Parathyroid adenoma (tissue), 2 donors: ENCODE results near the gene KIF27.
"Not testable (repeated sequence)": the region's sequence is repeated elsewhere in the genome, so short reads cannot be mapped to it uniquely, and the experiment has no call there.

Experiments
- H2AFZ ChIP-seq: fragments of 300-600 bp; sonication (generic); one replicate; pipeline ENCODE4 v1.7.0; 2017; ENCODE audit warnings: antibody characterized with exemption, mild to moderate bottlenecking
- H3K27ac ChIP-seq: fragments of 300-600 bp; sonication (generic); one replicate; pipeline ENCODE4 v1.7.0; 2017
- H3K27me3 ChIP-seq: fragments of 300-600 bp; sonication (generic); one replicate; pipeline ENCODE4 v1.7.0; 2017; ENCODE audit warnings: low read length; ENCODE audit not compliant: control insufficient read depth, insufficient read depth
- H3K36me3 ChIP-seq: fragments of 300-600 bp; sonication (generic); one replicate; pipeline ENCODE4 v1.7.0; 2017; ENCODE audit warnings: low read length; ENCODE audit not compliant: control insufficient read depth, insufficient read depth
- H3K4me1 ChIP-seq: fragments of 300-600 bp; sonication (generic); one replicate; pipeline ENCODE4 v1.7.0; 2017; ENCODE audit warnings: control low read depth
- H3K4me2 ChIP-seq: fragments of 300-600 bp; sonication (generic); one replicate; pipeline ENCODE4 v1.7.0; 2017; ENCODE audit warnings: low read length
- H3K4me3 ChIP-seq: fragments of 300-600 bp; sonication (generic); one replicate; pipeline ENCODE4 v1.7.0; 2017; ENCODE audit warnings: low read depth, low read length
- H3K79me2 ChIP-seq: fragments of 300-600 bp; sonication (generic); one replicate; pipeline ENCODE4 v1.7.0; 2017; ENCODE audit warnings: control low read depth
- H3K9ac ChIP-seq: fragments of 300-600 bp; sonication (generic); one replicate; pipeline ENCODE4 v1.7.0; 2017; ENCODE audit warnings: mild to moderate bottlenecking
- H3K9me3 ChIP-seq: fragments of 300-600 bp; sonication (generic); one replicate; pipeline ENCODE4 v1.7.0; 2017; ENCODE audit warnings: low read length; ENCODE audit not compliant: control insufficient read depth
- TF ChIP-seq, protein P1 (sequence below): fragments of 300-600 bp; sonication (generic); IDR thresholded peaks from one replicate; pipeline ENCODE4 v1.7.0; 2017; ENCODE audit warnings: antibody characterized with exemption, mild to moderate bottlenecking
- donor health status: primary hyperparathyroidism.

KIF27 gene

GRCh38 chr9:83920469-83920926, 734 bp downstream of the KIF27 start:
- Histone ChIP-seq H2AFZ (peak overlapping the region; percentile 84), H3K36me3 (no peaks in the 10 kb centered on the region), H3K27ac (peak overlapping the region; percentile 93), H3K79me2 (no peaks in the 10 kb centered on the region), H3K9ac (peak overlapping the region; percentile 67), H3K4me3 (peak overlapping the region; percentile 50), H3K4me2 (peak overlapping the region; percentile 48), H3K27me3 (no peaks in the 10 kb centered on the region), H3K9me3 (no peaks in the 10 kb centered on the region), H3K4me1 (no peaks in the 10 kb centered on the region)
- TF ChIP-seq, protein P1, sequence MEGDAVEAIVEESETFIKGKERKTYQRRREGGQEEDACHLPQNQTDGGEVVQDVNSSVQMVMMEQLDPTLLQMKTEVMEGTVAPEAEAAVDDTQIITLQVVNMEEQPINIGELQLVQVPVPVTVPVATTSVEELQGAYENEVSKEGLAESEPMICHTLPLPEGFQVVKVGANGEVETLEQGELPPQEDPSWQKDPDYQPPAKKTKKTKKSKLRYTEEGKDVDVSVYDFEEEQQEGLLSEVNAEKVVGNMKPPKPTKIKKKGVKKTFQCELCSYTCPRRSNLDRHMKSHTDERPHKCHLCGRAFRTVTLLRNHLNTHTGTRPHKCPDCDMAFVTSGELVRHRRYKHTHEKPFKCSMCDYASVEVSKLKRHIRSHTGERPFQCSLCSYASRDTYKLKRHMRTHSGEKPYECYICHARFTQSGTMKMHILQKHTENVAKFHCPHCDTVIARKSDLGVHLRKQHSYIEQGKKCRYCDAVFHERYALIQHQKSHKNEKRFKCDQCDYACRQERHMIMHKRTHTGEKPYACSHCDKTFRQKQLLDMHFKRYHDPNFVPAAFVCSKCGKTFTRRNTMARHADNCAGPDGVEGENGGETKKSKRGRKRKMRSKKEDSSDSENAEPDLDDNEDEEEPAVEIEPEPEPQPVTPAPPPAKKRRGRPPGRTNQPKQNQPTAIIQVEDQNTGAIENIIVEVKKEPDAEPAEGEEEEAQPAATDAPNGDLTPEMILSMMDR, result peak; percentile 35

DNA sequence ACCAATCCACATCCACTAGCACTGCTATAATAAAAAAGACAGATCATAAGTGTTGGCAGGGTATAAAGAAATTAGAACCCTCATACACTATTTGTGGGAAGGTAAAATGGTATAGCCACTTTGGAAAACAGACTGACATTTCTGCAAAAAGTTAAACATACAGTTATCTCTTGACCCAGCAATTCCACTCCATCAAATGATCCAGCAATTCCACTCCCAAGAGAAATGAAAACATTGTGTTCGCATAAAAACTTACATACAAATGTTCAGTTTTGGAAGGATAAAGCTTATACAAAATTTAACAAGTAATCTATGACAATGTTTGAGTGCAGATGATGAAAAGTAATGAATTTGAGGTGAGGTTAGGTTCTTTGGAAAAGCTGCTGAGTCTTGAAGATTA, 2.1 kb downstream of the KIF27 start:
- Histone ChIP-seq H3K4me1 (no peaks in the 10 kb centered on the region), H3K27ac (no peak overlapping the region), H3K79me2 (no peaks in the 10 kb centered on the region), H3K4me2 (no peak overlapping the region), H3K4me3 (no peak overlapping the region), H3K27me3 (no peaks in the 10 kb centered on the region), H3K9ac (no peak overlapping the region), H3K9me3 (no peaks in the 10 kb centered on the region), H2AFZ (no peak overlapping the region), H3K36me3 (no peaks in the 10 kb centered on the region)
- TF ChIP-seq, protein P1, result no peak

GRCh38 chr9:83912194-83912593, 9.0 kb downstream of the KIF27 start:
- not testable (repeated sequence) for H3K79me2 ChIP-seq, H3K4me1 ChIP-seq, H3K36me3 ChIP-seq, H3K27me3 ChIP-seq, H3K27ac ChIP-seq, H3K9me3 ChIP-seq, H3K4me3 ChIP-seq, H2AFZ ChIP-seq, H3K4me2 ChIP-seq, H3K9ac ChIP-seq
- TF ChIP-seq, protein P1, result peak; percentile 29

GRCh38 chr9:83906144-83906543, 15.1 kb downstream of the KIF27 start:
- TF ChIP-seq, protein P1, result no peak
- H3K27ac ChIP-seq, result no peak overlapping the region
- H2AFZ ChIP-seq, result no peak overlapping the region
- no peak overlapping the region for H3K9ac ChIP-seq
- H3K27me3 ChIP-seq, result no peaks in the 10 kb centered on the region
- H3K4me1 ChIP-seq, result no peaks in the 10 kb centered on the region
- H3K36me3 ChIP-seq, result no peaks in the 10 kb centered on the region
- H3K79me2 ChIP-seq, result no peaks in the 10 kb centered on the region
- H3K4me3 ChIP-seq, result no peak overlapping the region
- H3K4me2 ChIP-seq, result no peak overlapping the region
- no peaks in the 10 kb centered on the region for H3K9me3 ChIP-seq

- not testable (repeated sequence) for H2AFZ ChIP-seq, H3K4me2 ChIP-seq, H3K4me3 ChIP-seq, H3K9ac ChIP-seq, H3K4me1 ChIP-seq, H3K79me2 ChIP-seq, H3K27ac ChIP-seq, H3K36me3 ChIP-seq, H3K27me3 ChIP-seq, H3K9me3 ChIP-seq
These were observed 20.6 kb downstream of the KIF27 start for GRCh38 chr9:83900615-83901014.

- not testable (repeated sequence) for H3K36me3 ChIP-seq, H2AFZ ChIP-seq, H3K9me3 ChIP-seq, H3K4me1 ChIP-seq, H3K4me3 ChIP-seq, H3K4me2 ChIP-seq, H3K9ac ChIP-seq, H3K79me2 ChIP-seq, H3K27ac ChIP-seq, H3K27me3 ChIP-seq
These were observed 26.9 kb downstream of the KIF27 start for GRCh38 chr9:83894301-83894700.

GRCh38 chr9:83886498-83886897, 34.7 kb downstream of the KIF27 start:
- H3K9me3 ChIP-seq, H3K4me1 ChIP-seq, H3K27ac ChIP-seq, H3K4me2 ChIP-seq, H3K4me3 ChIP-seq, H3K27me3 ChIP-seq, H3K9ac ChIP-seq, H2AFZ ChIP-seq, H3K79me2 ChIP-seq, H3K36me3 ChIP-seq: not testable (repeated sequence)

- not testable (repeated sequence) for H3K27me3 ChIP-seq, H3K4me2 ChIP-seq, H3K36me3 ChIP-seq, H3K9me3 ChIP-seq, H3K9ac ChIP-seq, H3K79me2 ChIP-seq, H3K4me3 ChIP-seq, H3K27ac ChIP-seq, H3K4me1 ChIP-seq, H2AFZ ChIP-seq
These were observed 35.5 kb downstream of the KIF27 start for GRCh38 chr9:83885559-83886240.
